ENCODE results near the gene ROR1.

Gene ROR1

DNA sequence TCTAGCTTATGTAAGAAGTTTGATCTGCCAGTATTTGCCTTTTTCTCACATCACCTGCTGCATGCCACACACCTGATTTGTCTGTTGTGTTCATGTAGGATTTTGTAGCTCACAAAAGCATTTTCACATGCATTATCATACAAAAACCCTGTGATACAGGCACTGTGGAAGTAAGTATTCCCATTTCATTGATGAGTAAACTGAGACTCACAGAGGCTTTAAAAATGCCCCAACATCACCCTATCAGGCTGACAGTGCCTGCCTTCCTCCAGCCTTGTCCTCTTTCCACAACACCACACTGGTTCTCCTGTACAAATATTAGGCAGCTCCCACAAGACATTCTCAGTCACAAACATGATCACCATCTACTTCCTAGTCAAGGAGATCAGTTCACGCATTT lies 343.7 kb downstream of the ROR1 start:
- no peak for ATAC-seq
- TF ChIP-seq PATZ1 (CRISPR knock-in tag; IDR thresholded peaks at IDR 0.05; ENCODE audit: borderline replicate concordance) (no peak), ZNF70 (CRISPR knock-in tag; IDR thresholded peaks at IDR 0.05) (no peak), ZFP30 (CRISPR knock-in tag; IDR thresholded peaks at IDR 0.05) (no peak), ESRRG (CRISPR knock-in tag; IDR thresholded peaks at IDR 0.05) (no peak), OSR1 (CRISPR knock-in tag; IDR thresholded peaks at IDR 0.05) (no peak), TSHZ2 (CRISPR knock-in tag; IDR thresholded peaks at IDR 0.05) (no peak), PPARA (CRISPR knock-in tag; IDR thresholded peaks at IDR 0.05; ENCODE audit: borderline replicate concordance) (no peak), ZNF8 (CRISPR knock-in tag; IDR thresholded peaks at IDR 0.05) (no peak), ISL1 (CRISPR knock-in tag; IDR thresholded peaks at IDR 0.05) (no peak), ARNTL (CRISPR knock-in tag; IDR thresholded peaks at IDR 0.05; ENCODE audit: borderline replicate concordance, low read depth) (no peak), BACH2 (CRISPR knock-in tag; IDR thresholded peaks at IDR 0.05; ENCODE audit: borderline replicate concordance) (no peak), ZC3H10 (CRISPR knock-in tag; IDR thresholded peaks at IDR 0.05) (no peak), SNAI2 (CRISPR knock-in tag; IDR thresholded peaks at IDR 0.05) (no peak), ZNF565 (CRISPR knock-in tag; conservative IDR thresholded peaks at IDR 0.05; ENCODE audit: low read depth) (no peak), ZFP3 (CRISPR knock-in tag; IDR thresholded peaks at IDR 0.05) (no peak), GLIS3 (CRISPR knock-in tag; IDR thresholded peaks at IDR 0.05) (no peak)
- TF ChIP-seq, protein P1, sequence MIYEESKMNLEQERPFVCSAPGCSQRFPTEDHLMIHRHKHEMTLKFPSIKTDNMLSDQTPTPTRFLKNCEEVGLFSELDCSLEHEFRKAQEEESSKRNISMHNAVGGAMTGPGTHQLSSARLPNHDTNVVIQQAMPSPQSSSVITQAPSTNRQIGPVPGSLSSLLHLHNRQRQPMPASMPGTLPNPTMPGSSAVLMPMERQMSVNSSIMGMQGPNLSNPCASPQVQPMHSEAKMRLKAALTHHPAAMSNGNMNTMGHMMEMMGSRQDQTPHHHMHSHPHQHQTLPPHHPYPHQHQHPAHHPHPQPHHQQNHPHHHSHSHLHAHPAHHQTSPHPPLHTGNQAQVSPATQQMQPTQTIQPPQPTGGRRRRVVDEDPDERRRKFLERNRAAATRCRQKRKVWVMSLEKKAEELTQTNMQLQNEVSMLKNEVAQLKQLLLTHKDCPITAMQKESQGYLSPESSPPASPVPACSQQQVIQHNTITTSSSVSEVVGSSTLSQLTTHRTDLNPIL (CRISPR knock-in tag; IDR thresholded peaks at IDR 0.05; ENCODE audit: low read depth) = no peak

DNA sequence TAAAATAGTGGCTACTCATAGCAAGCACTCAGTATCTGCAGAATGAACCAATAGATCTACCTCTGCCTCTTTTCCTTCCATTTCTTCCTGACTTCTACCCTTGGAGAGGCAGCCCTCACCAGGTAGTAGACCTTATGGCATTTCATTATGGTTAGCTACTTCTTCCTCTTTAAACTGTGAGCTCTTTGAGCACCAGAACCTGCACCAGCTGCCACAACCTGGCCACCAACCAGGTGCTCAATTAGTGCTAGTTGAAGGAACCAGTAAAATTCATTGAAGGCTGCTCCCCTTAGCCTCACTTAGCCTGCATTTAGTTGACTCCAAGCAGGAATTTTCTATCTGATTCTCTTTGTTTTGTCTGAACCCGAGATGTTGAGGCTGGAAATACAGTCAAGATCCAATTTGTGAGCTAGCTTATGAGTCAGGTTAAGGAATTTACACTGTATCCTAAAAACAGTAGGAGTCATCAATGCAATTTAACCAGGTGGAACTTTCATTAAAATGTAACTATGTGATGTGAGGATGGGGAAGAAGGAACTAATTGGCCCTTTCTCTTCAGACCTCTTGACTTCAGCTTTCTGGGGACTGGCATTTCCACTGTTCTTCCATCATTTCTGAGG lies 348.1 kb downstream of the ROR1 start:
- TF ChIP-seq ZNF70 (CRISPR knock-in tag; IDR thresholded peaks at IDR 0.05) = no peak
- no peak for ATAC-seq

- no peak for ATAC-seq
- no peak for TF ChIP-seq SNAI2 (CRISPR knock-in tag; IDR thresholded peaks at IDR 0.05)
- no peak for TF ChIP-seq ZNF8 (CRISPR knock-in tag; IDR thresholded peaks at IDR 0.05)
- TF ChIP-seq TCF4 (CRISPR knock-in tag; IDR thresholded peaks at IDR 0.05; ENCODE audit: borderline replicate concordance) = no peak
- TF ChIP-seq, protein P2, sequence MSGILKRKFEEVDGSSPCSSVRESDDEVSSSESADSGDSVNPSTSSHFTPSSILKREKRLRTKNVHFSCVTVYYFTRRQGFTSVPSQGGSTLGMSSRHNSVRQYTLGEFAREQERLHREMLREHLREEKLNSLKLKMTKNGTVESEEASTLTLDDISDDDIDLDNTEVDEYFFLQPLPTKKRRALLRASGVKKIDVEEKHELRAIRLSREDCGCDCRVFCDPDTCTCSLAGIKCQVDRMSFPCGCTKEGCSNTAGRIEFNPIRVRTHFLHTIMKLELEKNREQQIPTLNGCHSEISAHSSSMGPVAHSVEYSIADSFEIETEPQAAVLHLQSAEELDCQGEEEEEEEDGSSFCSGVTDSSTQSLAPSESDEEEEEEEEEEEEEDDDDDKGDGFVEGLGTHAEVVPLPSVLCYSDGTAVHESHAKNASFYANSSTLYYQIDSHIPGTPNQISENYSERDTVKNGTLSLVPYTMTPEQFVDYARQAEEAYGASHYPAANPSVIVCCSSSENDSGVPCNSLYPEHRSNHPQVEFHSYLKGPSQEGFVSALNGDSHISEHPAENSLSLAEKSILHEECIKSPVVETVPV (CRISPR knock-in tag; IDR thresholded peaks at IDR 0.05) = no peak
- no peak for TF ChIP-seq ZNF70 (CRISPR knock-in tag; IDR thresholded peaks at IDR 0.05)
- no peak for TF ChIP-seq RARB (CRISPR knock-in tag; IDR thresholded peaks at IDR 0.05)
- TF ChIP-seq ESRRG (CRISPR knock-in tag; IDR thresholded peaks at IDR 0.05) = no peak
- TF ChIP-seq BACH2 (CRISPR knock-in tag; IDR thresholded peaks at IDR 0.05; ENCODE audit: borderline replicate concordance) = no peak
- no peak for TF ChIP-seq ZFP30 (CRISPR knock-in tag; IDR thresholded peaks at IDR 0.05)
- TF ChIP-seq ZC3H10 (CRISPR knock-in tag; IDR thresholded peaks at IDR 0.05) = no peak
- no peak for TF ChIP-seq GLIS3 (CRISPR knock-in tag; IDR thresholded peaks at IDR 0.05)
- no peak for TF ChIP-seq ZFP3 (CRISPR knock-in tag; IDR thresholded peaks at IDR 0.05)
- no peak for TF ChIP-seq POU6F1 (CRISPR knock-in tag; IDR thresholded peaks at IDR 0.05; ENCODE audit: borderline replicate concordance, low read depth)
These were observed 348.8 kb downstream of the ROR1 start for GRCh38 chr1:64122588-64122987.

All from SK-N-SH treated with all-trans-retinoic acid at 6 μM for 48 hours (cell line).